Keratinocyte (primary cell): ENCODE data around the gene STK32B. TPM values are rescaled to one million over a fixed set of nuclear protein-coding genes. Genes with fewer than 3 reads are reported as not detected.

Experiments used
- DNase-seq: peaks from one replicate; pipeline ENCODE4 v3.0.0-alpha.2; 2011; ENCODE audit warnings: low read depth, missing footprints, low spot score
- FAIRE-seq: peaks from 2 replicates; lab custom pipeline; 2011; peaks lifted over from hg19 to GRCh38; lab: Jason Lieb, UNC
- H2AFZ ChIP-seq: 2 replicates; pipeline ENCODE4 v1.6.0; 2012; ENCODE audit warnings: low read length, control low read depth, inconsistent platforms; ENCODE audit not compliant: control insufficient read depth
- H3K27ac ChIP-seq: 2 replicates; pipeline ENCODE4 v1.5.1; 2011; ENCODE audit warnings: low read length; ENCODE audit not compliant: control insufficient read depth, insufficient read depth
- H3K27me3 ChIP-seq: 3 replicates; pipeline ENCODE4 v1.6.0; 2011; ENCODE audit warnings: low read length; ENCODE audit not compliant: control insufficient read depth, insufficient read depth; ENCODE audit errors: extremely low read depth
- H3K36me3 ChIP-seq, 2 experiments: 2 replicates in 1 of 2; 3 replicates in 1 of 2; pipeline ENCODE4 v1.5.1; 2011; ENCODE audit warnings: low read length in 2 of 2, mild to moderate bottlenecking in 1 of 2; ENCODE audit not compliant: control insufficient read depth in 2 of 2, insufficient read depth in 2 of 2; ENCODE audit errors: extremely low read depth in 1 of 2
- H3K4me1 ChIP-seq: 3 replicates; pipeline ENCODE4 v1.5.1; 2011; ENCODE audit warnings: low read length; ENCODE audit not compliant: control insufficient read depth, insufficient read depth; ENCODE audit errors: extremely low read depth
- H3K4me2 ChIP-seq: 3 replicates; pipeline ENCODE4 v1.6.0; 2011; ENCODE audit warnings: low read depth, low read length; ENCODE audit not compliant: control insufficient read depth, insufficient read depth; ENCODE audit errors: extremely low read depth
- H3K4me3 ChIP-seq, 3 experiments: fragments of 200-600 bp in 1 of 3; sonication (generic) in 1 of 3; 2 replicates in 2 of 3; 3 replicates in 1 of 3; pipeline ENCODE4 v1.5.1; 2011 to 2016; ENCODE audit warnings: low read length in 3 of 3, mild to moderate bottlenecking in 3 of 3, control low read depth in 2 of 3, inconsistent platforms in 1 of 3, low read depth in 1 of 3, mixed read lengths in 1 of 3, mixed run types in 1 of 3, moderate library complexity in 1 of 3; ENCODE audit not compliant: control insufficient read depth in 2 of 3, insufficient read depth in 2 of 3; ENCODE audit errors: extremely low read depth in 1 of 3
- H3K79me2 ChIP-seq: 2 replicates; pipeline ENCODE4 v1.6.0; 2012; ENCODE audit warnings: low read length; ENCODE audit not compliant: control insufficient read depth, insufficient read depth
- H3K9ac ChIP-seq: 3 replicates; pipeline ENCODE4 v1.6.0; 2011; ENCODE audit warnings: low read length; ENCODE audit not compliant: control insufficient read depth, insufficient read depth; ENCODE audit errors: extremely low read depth
- H3K9me1 ChIP-seq: 3 replicates; pipeline ENCODE4 v1.6.0; 2011; ENCODE audit warnings: low read length; ENCODE audit not compliant: control insufficient read depth, insufficient read depth; ENCODE audit errors: extremely low read depth
- H3K9me3 ChIP-seq: 2 replicates; pipeline ENCODE4 v1.5.1; 2012; ENCODE audit warnings: low read depth, low read length; ENCODE audit not compliant: control insufficient read depth
- H4K20me1 ChIP-seq: 3 replicates; pipeline ENCODE4 v1.6.0; 2011; ENCODE audit warnings: low read length; ENCODE audit not compliant: control insufficient read depth, insufficient read depth; ENCODE audit errors: extremely low read depth
- CTCF ChIP-seq, 3 experiments: IDR thresholded peaks in 1 of 3; conservative IDR thresholded peaks in 1 of 3; optimal IDR thresholded peaks in 1 of 3; 2 replicates in 2 of 3; 3 replicates in 1 of 3; pipeline versions ENCODE3 to v1.5.1; 2011; ENCODE audit warnings: low read length in 3 of 3, mild to moderate bottlenecking in 3 of 3, moderate library complexity in 2 of 3, control low read depth in 1 of 3, inconsistent platforms in 1 of 3; ENCODE audit not compliant: insufficient read depth in 2 of 3; ENCODE audit errors: extremely low read depth in 1 of 3
- EZH2 ChIP-seq: IDR thresholded peaks from one replicate; pipeline ENCODE4 v1.6.1; 2012; ENCODE audit warnings: inconsistent platforms, mild to moderate bottlenecking, low read length, moderate library complexity
- dilution Hi-C: fragments of 300-500 bp; cut with MboI; formaldehyde crosslinking; loops from one replicate; pipeline ENCODE4 v1.7.0; 2020; ENCODE audit warnings: low sequenced_read_pairs; ENCODE audit not compliant: extremely low pct_ligation_motif_present
- polyA plus RNA-seq, 5 experiments: library from polyadenylated mRNA; depleted of rRNA in 3 of 5; stranded (reverse) in 3 of 5; stranded (forward) in 1 of 5; unstranded in 1 of 5; fragments of >200 nt; gene quantifications; 1 replicate in 1 of 5; 2 replicates in 3 of 5; 3 replicates in 1 of 5; pipeline versions ENCODE4 v1.2.1 to v1.2.3, GENCODE V29; 2011 to 2012; ENCODE audit warnings: missing spikeins in 2 of 5, low read depth in 1 of 5, low replicate concordance in 1 of 5

The STK32B gene
- polyA plus RNA-seq, 1 donor (not counting 4 experiments of a cell fraction or from before 2014, with no cell fraction given), result 3.4 TPM

- no peaks in the 10 kb centered on the region for H3K9me3 ChIP-seq
- no peak overlapping the region for H3K4me2 ChIP-seq
- H3K4me1 ChIP-seq, result no peaks in the 10 kb centered on the region
- TF ChIP-seq CTCF (optimal IDR thresholded peaks at IDR 0.05 in 1 of 3, IDR thresholded peaks at IDR 0.05 in 1 of 3, conservative IDR thresholded peaks at IDR 0.05 in 1 of 3; ENCODE audit: extremely low read depth in 1 of 3, insufficient read depth in 2 of 3, low read length in 3 of 3) (no peak), EZH2 (no peak)
- no peak overlapping the region for H3K4me3 ChIP-seq
- dilution Hi-C loops, result no loop called here
- DNase-seq (no peak), FAIRE-seq (no peak)
- H4K20me1 ChIP-seq, result no peaks in the 10 kb centered on the region
- H3K27ac ChIP-seq, result no peak overlapping the region
- H3K9me1 ChIP-seq, result no peaks in the 10 kb centered on the region
- H3K36me3 ChIP-seq, result no peaks in the 10 kb centered on the region
- no peak overlapping the region for H3K9ac ChIP-seq
- no peak overlapping the region for H2AFZ ChIP-seq
- no peaks in the 10 kb centered on the region for H3K79me2 ChIP-seq
- no peaks in the 10 kb centered on the region for H3K27me3 ChIP-seq
Measured at GRCh38 chr4:5143306-5143861, 92.1 kb downstream of the STK32B start.

DNA sequence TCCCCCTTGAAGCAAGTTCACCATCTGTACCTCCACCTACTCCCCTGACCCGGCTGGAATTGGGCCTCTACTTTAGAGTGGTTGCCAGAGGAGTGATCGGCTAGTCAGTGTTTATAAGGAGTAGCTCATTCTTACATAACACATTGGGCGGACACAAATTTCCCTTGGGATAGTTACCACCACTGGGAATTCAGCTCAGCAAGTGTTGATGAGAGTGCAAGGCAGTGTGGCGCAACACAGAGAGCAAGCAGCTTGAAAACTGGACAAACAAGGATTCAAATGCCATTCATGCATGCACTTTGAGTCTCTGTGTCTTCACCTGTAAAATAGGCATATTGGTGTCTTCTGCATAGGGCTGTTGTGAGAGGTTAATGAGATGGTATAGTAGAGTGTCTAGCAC lies 92.7 kb downstream of the STK32B start:
- H3K4me2 ChIP-seq, result no peak overlapping the region
- no peaks in the 10 kb centered on the region for H3K79me2 ChIP-seq
- dilution Hi-C loops, result no loop called here
- TF ChIP-seq CTCF (optimal IDR thresholded peaks at IDR 0.05 in 1 of 3, IDR thresholded peaks at IDR 0.05 in 1 of 3, conservative IDR thresholded peaks at IDR 0.05 in 1 of 3; ENCODE audit: extremely low read depth in 1 of 3, insufficient read depth in 2 of 3, low read length in 3 of 3), result no peak
- no peak for TF ChIP-seq EZH2
- no peak overlapping the region for H2AFZ ChIP-seq
- FAIRE-seq (no peak), DNase-seq (no peak)
- H3K36me3 ChIP-seq, result no peaks in the 10 kb centered on the region
- H3K9ac ChIP-seq, result no peak overlapping the region
- no peaks in the 10 kb centered on the region for H3K9me1 ChIP-seq
- no peak overlapping the region for H3K27ac ChIP-seq
- no peaks in the 10 kb centered on the region for H3K9me3 ChIP-seq
- H4K20me1 ChIP-seq, result no peaks in the 10 kb centered on the region
- no peaks in the 10 kb centered on the region for H3K4me1 ChIP-seq
- H3K27me3 ChIP-seq, result no peaks in the 10 kb centered on the region
- H3K4me3 ChIP-seq, result no peak overlapping the region
